HG03066 (cell line): ENCODE data around the gene NECTIN1.
"Not testable (repeated sequence)": the region's sequence is repeated elsewhere in the genome, so short reads cannot be mapped to it uniquely, and the experiment has no call there.

Source experiments
- ATAC-seq: cut with Tn5 transposase; IDR thresholded peaks from one replicate; pipeline ENCODE4 v1.9.1; 2021; ENCODE audit warnings: low read depth; ENCODE audit not compliant: unreplicated experiment

The NECTIN1 gene

DNA sequence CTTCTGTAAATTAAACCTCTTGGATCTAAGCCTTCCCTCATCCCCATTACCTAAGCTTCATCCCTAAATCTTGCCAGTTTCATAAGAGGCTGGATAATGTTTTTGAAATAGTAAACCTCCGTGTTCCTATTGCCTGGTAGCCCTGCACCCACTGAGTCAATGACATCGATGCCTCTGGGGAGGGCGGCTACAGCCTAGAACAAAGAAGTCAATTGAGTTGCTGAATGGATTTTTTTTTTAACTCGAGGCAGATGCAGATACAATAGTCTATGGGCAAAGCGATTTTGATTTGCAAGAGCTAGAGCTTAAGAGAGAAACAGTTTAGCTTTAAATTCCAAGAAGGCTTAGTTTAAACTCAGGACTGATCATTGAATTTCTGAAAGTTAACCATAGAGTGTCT is 121.3 kb downstream of the NECTIN1 start:
- no peak for ATAC-seq

DNA sequence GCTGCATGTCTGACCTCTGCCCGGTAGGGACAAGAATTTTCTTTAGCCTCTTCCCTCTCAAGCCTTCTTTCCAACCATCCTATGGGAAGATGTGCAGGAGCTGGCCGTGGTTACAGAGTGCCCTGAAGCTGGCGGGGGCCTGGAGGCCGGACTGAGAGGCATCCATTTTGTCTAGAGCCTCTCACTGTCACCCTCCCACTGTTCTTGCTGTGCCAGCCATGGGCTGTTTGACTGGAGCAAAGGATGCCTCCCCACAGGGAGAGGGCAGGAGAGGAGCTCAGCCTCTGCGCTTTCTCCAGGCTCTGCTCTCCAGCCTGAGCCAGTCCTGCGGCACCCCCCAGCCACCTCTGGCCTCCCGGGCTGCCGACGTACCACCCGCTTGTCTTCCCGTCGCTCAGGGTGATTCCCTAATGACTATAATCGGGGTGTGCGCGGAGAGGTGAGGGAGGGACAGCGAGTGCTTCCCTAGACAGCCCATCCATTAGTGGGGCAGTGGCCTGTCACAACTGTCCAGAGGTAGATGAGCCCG is 123.8 kb downstream of the NECTIN1 start:
- ATAC-seq, result no peak

DNA sequence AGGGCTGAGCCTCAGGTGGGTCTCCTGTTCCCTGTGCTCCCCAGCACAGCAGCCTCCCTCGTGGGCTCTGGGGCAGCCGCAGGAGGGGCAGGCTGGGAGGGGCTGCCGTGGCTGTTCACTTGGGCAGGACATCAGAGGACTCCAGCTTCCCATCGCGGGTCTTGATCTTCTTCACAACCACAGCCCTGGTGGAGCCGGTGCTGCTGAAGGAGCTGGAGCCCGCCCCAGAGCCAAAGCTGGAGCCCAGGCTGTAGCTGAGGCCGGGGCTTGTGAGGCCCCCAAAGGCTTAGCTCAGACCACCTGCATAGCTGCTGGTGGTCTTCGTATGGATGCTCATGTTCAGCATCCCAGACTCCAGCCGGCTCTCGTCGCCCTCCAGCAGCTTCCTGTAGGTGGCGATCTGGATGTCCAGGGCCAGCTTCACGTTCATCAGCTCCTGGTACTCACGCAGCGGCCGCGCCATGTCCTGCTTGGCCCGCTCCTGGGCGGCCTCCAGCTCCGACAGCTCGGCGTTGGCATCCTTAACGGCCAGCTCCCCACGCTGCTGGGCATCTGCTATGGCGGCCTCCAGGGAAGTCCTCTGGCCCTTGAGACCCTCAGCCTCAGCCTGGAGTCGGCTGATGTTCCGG is 126.1 kb downstream of the NECTIN1 start:
- ATAC-seq, result no peak

DNA sequence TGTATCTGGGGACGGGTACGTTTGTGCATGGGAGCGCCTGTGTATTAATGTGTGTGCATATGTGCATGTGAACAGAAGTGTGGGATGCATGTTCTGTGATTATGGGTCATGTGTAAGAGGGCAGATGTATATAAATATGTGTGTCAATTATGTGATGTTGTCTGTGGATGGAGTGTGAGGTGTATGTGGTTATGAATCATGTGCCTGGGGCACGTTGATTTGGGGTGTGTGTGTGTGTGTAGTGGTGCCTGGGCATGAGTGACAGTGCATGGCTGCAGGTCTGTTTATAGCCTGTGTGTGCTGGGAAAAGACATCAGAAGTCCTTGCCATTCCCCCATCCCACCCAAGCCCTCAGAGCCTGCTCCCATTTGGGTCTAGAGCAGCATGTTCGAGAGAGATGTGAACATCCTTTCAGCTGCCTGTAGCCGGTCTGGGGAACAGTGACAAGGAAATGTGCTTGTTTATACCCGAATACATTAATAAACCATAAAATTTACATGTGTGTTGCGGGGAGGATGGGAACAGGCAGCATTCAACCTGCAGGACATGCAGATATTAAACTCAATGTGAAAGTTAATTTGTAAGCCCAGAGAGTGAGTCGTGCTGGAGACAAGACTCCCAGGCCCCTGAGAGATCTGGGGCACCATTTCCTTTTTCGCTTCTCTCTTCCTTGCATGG is 129.0 kb downstream of the NECTIN1 start:
- no peak for ATAC-seq

GRCh38 chr11:119595941-119596340 is 133.1 kb downstream of the NECTIN1 start:
- ATAC-seq, result not testable (repeated sequence)

DNA sequence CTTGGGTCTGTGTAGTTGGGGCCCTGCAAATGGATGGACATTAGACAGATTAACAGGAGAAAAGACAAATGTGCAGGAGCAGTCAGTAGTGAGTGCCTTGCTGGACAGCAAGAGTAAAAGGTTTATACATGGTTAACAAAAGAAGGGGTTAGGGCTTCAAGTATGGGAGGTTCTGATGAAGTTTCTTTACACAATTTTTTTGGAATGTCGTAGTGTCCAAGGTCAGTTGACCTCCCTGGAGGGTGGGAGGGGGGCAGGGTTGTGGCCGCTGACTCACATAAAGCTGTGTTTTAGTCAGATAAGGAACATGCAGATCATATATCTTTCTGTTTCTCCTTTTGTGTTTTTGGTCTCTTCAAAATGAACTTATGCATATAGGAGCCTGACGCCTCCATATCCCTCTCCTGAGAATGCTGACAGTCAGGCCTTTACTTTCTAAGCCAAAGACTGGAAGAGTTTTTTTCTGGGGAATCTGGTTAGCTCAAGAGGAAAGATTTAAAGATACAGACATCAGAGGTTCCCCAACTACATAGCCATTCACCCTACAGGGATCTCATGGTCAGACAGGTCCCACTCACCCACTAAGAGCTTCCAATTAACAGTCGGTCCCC is 134.3 kb downstream of the NECTIN1 start:
- ATAC-seq, result no peak

GRCh38 chr11:119593346-119593745 is 135.7 kb downstream of the NECTIN1 start:
- no peak for ATAC-seq

DNA sequence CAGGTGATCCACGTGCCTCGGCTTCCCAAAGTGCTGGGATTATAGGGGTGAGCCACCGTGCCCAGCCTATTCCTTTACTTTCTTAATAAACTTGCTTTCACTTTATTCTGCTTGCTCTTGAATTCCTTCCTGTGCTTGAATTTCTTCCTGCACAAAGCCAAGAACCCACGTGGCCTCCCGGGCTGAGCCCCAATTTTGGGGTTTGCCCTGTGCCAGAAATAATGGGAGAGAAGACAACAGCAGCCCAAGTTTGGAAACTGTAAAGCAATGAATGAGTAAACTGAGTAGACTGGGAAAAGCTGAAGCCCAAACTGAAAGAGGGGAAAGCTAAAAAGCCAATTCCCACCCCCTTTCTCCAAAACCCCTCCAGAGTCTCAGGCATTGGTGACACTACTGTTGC is 136.4 kb downstream of the NECTIN1 start:
- ATAC-seq, result no peak

GRCh38 chr11:119591836-119592310 is 137.1 kb downstream of the NECTIN1 start:
- no peak for ATAC-seq

DNA sequence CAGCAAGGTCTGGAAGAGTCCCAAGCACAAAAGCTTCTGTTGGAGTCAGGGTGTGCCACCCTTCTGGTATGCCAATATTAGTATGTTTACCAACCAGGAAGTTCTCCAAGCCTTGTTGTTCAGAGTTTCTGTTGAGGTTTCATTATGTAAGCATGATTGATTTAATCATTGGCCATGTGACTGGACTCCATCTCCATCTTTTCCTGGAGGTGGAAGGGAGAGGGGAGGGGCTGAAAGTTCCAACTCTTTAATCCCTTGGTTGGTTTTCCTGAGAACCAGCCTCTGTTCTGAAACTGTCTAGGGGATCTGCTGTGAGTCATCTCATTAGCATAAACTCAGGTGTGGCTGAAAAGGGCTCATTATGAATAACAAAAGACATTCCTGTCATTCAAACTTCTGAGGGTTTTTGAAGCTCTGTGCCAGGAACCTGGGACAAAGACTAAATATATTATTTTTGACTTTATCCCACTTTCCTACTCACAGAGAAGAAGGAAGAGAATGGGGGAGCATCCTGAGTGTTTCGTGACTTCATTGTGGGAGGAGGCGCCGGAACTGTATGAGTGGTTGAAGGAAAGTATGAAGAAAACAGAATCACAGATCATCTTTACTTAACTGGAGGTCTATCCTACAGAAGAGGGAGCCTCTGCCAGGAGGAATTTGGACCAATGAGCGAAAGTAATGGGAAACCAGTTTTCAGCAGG is 138.2 kb downstream of the NECTIN1 start:
- no peak for ATAC-seq

DNA sequence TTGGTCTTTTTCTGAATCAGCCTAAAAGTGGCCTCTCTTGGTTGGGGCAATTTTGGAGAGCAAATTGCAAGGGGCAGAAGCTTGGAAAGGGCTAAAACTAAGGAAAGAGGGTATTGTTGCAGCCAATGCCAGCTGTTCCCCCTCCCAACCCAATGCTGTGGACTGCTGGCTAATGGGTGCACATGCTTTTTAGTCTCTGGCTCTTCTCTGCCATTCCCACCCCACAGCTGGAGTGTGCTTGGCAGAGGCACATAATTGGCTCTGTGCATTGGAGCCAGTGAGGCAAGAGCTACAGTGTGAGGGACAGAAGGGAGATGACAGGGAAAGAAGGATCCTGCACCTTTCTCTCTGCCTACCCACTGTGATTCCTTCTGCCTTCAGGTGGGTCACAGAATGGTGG is 140.0 kb downstream of the NECTIN1 start:
- ATAC-seq, result no peak
